ENCODE data around the gene DKKL1. TPM values are rescaled to one million over a fixed set of nuclear protein-coding genes. Genes with fewer than 3 reads are reported as not detected.
"Not testable (repeated sequence)": the region's sequence is repeated elsewhere in the genome, so short reads cannot be mapped to it uniquely, and the experiment has no call there.

The DKKL1 gene
- total RNA-seq, 1 experiment from 2014 or later: 0.13 TPM

DNA sequence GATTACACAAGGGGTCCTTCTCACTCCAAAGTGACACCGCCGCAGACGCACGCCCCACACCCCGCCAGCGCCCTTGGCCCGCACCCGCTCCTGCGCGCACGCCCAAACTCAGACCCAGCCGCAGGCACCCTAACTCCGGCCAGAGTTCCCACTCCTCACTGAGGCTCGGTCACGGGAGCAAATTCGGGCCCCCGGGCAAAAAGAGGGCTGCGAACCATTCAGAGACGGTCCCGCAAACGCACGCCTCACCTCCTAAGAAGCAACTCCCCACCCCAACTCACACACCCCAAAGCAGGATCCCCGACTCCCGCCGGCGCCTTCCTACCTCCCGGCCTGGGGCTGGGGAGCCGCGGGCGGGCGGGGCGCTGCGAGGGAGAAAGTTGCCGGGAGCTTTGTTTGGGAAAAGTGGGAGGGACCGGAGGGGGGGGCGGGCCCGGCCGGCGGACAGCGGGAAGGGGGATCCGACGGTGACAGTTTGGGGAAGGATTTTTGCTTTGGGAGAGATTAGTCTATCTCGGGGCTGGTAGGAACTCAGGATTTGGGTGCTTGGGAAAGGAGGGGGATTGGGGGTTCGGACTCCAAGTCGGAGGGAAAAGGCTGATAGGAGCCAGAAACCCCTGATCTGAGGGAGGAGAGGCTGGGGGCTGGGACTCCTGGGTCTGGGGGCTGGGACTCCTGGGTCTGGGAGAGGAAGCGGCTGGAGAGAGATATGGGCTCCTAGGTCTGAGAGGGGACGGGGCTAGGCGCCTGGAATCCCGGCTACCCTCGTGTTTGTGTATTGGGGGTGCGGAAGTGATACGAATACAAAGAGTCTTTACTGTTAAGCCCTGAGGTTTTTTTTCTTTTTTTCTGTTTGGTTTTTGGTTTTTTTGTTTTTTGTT, 1.4 kb upstream of the DKKL1 start, which contains the start of gene TEAD2:
Gene TEAD2, minus strand, starts transcription at position 369 of the 881 bp plus-strand sequence. CDS start 2,341 bp downstream, outside the sequence.
- DNase-seq (ENCODE audit: low read depth in 1 of 2, low spot score in 2 of 2): peak; percentile 63 to 76

DNA sequence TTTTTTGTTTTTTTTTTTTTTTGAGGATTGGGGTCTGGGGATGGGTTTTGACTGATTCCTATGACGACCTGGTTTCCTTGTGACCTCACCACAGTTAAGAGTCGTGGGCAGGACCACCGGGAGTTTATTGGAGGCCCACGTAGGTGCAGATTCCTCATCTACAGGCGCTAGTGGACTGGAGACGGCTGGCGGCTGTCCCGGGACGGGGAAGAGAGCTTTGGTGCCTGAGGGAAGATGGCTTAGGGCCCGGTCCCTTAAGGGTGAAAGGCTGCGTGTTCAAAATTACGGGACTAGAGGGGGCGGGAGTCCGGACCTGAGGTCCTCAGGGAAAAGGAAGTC, 779 bp upstream of the DKKL1 start:
- no peak for DNase-seq (ENCODE audit: low read depth in 1 of 2, low spot score in 2 of 2)
- H3K36me3 ChIP-seq: peaks cover 16% of the 10 kb centered on the region
- no peaks in the 10 kb centered on the region for H3K9me3 ChIP-seq (replicated peaks)
- no peaks in the 10 kb centered on the region for H3K27me3 ChIP-seq (replicated peaks)
- H3K4me3 ChIP-seq: peak overlapping the region; percentile 65
- H3K27ac ChIP-seq: peak overlapping the region; percentile 3; the same call in 1 of the 2 replicates
- peaks cover 15% of the 10 kb centered on the region for H3K4me1 ChIP-seq (replicated peaks)

More for the DNA sequence above, 1.4 kb upstream of the DKKL1 start, which contains the start of gene TEAD2:
- Histone ChIP-seq H3K4me1 (replicated peaks) (peaks cover 15% of the 10 kb centered on the region), H3K4me3 (peak within 1 kb of the TSS; percentile 65), H3K27me3 (replicated peaks) (no peaks in the 10 kb centered on the region), H3K27ac (peak within 1 kb of the TSS; percentile 63), H3K9me3 (replicated peaks) (no peaks in the 10 kb centered on the region), H3K36me3 (peaks cover 22% of the 10 kb centered on the region)

DNA sequence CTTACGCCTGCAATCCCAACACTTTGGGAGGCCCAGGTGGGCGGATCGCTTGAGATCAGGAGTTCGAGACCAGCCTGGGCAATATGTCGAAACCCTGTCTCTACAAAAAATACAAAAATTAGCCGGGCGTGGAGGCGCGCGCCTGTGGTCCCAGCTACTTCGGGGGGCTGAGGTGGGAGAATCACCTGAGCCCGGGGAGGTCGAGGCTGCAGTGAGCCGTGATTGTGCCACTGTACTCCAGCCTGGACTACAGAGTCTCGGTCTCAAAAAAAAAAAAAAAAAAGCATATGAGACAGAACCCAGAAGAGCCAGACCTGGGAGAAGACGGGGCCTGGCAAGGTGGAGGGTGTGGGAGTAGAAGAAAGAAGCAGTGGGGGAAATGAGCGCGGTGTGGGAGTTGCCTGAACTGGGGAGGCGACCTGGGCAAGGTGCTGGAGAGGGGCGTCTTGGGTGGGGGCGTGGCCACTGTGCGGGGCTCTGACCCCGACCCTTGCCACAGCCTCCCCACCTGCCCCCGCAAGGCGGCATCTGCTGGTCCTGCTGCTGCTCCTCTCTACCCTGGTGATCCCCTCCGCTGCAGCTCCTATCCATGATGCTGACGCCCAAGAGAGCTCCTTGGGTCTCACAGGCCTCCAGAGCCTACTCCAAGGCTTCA, 533 bp downstream of the DKKL1 start:
- Histone ChIP-seq H3K36me3 (peaks cover 5% of the 10 kb centered on the region), H3K27me3 (replicated peaks) (no peaks in the 10 kb centered on the region), H3K4me3 (peak overlapping the region; percentile 26), H3K27ac (no peak overlapping the region), H3K9me3 (replicated peaks) (no peaks in the 10 kb centered on the region; the same call in 1 of the 2 replicates), H3K4me1 (replicated peaks) (peaks cover 15% of the 10 kb centered on the region)
- DNase-seq (ENCODE audit: low read depth in 1 of 2, low spot score in 2 of 2): no peak

DNA sequence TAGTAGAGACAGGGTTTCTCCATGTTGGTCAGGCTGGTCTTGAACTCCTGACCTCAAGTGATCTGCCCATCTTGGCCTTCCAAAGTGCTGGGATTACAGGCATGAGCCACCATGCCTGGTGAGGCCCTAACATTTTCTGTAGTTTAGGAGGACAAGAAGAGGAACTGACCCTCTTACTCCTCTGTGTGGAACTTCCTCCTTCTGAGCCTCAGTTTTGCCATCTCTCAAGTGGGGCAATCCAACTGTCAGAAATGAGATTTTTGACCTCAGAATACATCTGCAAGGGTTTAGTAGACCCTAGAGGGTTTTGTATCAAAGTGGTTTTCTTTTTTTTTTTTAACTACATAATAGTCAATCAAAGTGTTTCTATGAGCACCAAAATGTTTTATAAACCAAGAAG, 2.4 kb downstream of the DKKL1 start:
- H3K36me3 ChIP-seq: peaks cover 2% of the 10 kb centered on the region; the same call in 1 of the 2 replicates
- H3K27me3 ChIP-seq (replicated peaks): no peaks in the 10 kb centered on the region
- H3K4me1 ChIP-seq (replicated peaks): peaks cover 14% of the 10 kb centered on the region
- H3K4me3 ChIP-seq: no peak overlapping the region
- no peak overlapping the region for H3K27ac ChIP-seq
- no peak for DNase-seq (ENCODE audit: low read depth in 1 of 2, low spot score in 2 of 2)
- H3K9me3 ChIP-seq (replicated peaks): peaks cover 12% of the 10 kb centered on the region

DNA sequence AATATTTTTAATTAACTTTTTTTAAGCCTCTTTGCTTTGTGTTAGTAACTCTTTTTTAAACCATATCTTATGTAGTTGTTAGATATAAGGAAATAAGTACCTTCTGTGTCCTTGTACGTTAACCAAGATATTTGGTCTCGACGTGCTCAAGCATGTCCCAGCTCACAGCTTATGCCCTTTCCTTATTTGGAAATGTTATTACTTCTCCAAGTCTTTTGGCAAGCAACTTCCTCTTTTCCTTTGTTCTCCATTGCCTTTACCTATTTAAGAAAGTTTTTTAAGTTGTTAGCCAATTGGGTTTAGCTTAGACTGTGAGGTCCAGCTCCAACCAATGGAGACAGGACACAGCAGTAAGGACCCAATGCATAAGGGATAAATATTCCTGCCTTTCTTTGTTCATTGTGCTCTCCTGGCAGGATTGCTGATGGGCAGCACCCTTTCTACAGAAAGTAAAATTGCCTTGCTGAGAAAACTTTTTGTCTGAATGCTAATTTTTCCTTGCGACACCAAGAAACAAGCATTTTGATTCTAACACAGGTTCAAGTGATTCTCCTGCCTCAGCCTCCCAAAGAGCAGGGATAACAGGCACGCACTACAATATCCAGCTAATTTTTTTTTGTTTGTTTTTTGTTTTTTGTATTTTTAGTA, 5.2 kb downstream of the DKKL1 start:
- no peak overlapping the region for H3K27ac ChIP-seq
- no peak for DNase-seq (ENCODE audit: low read depth in 1 of 2, low spot score in 2 of 2)
- peaks cover 2% of the 10 kb centered on the region for H3K4me1 ChIP-seq (replicated peaks)
- peaks cover 12% of the 10 kb centered on the region for H3K9me3 ChIP-seq (replicated peaks)
- no peak overlapping the region for H3K4me3 ChIP-seq
- no peaks in the 10 kb centered on the region for H3K36me3 ChIP-seq
- no peaks in the 10 kb centered on the region for H3K27me3 ChIP-seq (replicated peaks)

DNA sequence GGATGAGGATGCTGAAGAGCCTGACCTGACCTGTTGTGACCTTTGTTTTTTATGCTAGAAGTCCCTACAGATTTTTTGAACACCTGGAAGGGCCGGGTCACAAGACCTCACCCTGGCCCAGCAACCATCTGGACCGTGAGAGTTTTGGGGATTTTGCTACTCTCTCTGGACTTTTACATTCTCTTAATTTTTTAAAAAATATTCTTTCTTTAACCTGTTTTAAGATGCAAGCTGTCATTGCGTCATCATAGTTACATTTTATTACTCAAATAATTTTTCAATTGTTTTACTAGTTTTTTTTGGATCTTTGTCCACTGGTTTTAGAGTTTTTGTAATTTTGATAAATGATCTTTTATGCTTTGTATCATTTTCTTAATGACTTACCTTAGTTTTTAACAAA, 7.5 kb downstream of the DKKL1 start:
- H3K4me1 ChIP-seq (replicated peaks): no peaks in the 10 kb centered on the region
- no peak overlapping the region for H3K27ac ChIP-seq
- no peak for DNase-seq (ENCODE audit: low read depth in 1 of 2, low spot score in 2 of 2)
- no peaks in the 10 kb centered on the region for H3K36me3 ChIP-seq
- no peak overlapping the region for H3K4me3 ChIP-seq
- peaks cover 12% of the 10 kb centered on the region for H3K9me3 ChIP-seq (replicated peaks)
- H3K27me3 ChIP-seq (replicated peaks): no peaks in the 10 kb centered on the region

DNA sequence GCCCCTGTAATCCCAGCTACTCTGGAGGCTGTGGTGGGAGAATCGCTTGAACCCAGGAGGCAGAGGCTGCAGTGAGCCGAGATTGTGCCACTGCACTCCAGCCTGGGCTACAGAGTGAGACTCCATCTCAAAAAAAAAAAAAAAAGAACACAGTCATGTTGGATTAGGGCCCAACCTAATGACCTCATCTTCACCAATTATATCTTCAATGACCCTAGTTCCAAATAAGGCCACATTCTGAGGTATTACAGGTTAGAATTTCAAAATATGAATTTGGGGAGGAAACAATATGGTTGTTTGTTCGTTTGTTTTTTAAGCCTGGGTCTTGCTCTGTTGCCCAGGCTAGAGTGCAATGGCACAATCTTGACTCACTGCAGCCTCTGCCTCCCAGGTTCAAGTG, 9.5 kb downstream of the DKKL1 start:
- DNase-seq (ENCODE audit: low read depth in 1 of 2, low spot score in 2 of 2); H3K36me3 ChIP-seq; H3K4me1 ChIP-seq (replicated peaks); H3K27ac ChIP-seq; H3K4me3 ChIP-seq; H3K27me3 ChIP-seq (replicated peaks): not testable (repeated sequence)
- H3K9me3 ChIP-seq (replicated peaks): peaks cover 12% of the 10 kb centered on the region

GRCh38 chr19:49374665-49375434, 11.2 kb downstream of the DKKL1 start:
- Histone ChIP-seq H3K27ac (no peak overlapping the region), H3K4me3 (no peak overlapping the region), H3K27me3 (replicated peaks) (no peaks in the 10 kb centered on the region), H3K36me3 (no peaks in the 10 kb centered on the region), H3K4me1 (replicated peaks) (no peaks in the 10 kb centered on the region), H3K9me3 (replicated peaks) (peaks cover 8% of the 10 kb centered on the region)
- DNase-seq (ENCODE audit: low read depth in 1 of 2, low spot score in 2 of 2): no peak

GRCh38 chr19:49378512-49378911, 14.8 kb downstream of the DKKL1 start:
- no peaks in the 10 kb centered on the region; the same call in 1 of the 2 replicates for H3K9me3 ChIP-seq (replicated peaks)
- no peak overlapping the region for H3K27ac ChIP-seq
- H3K4me3 ChIP-seq: no peak overlapping the region
- DNase-seq (ENCODE audit: low read depth in 1 of 2, low spot score in 2 of 2): no peak
- H3K27me3 ChIP-seq (replicated peaks): peaks cover under 1% of the 10 kb centered on the region; the same call in 1 of the 2 replicates
- H3K4me1 ChIP-seq (replicated peaks): no peaks in the 10 kb centered on the region
- H3K36me3 ChIP-seq: no peaks in the 10 kb centered on the region

- Histone ChIP-seq H3K36me3 (no peaks in the 10 kb centered on the region), H3K4me1 (replicated peaks) (no peaks in the 10 kb centered on the region), H3K9me3 (replicated peaks) (no peaks in the 10 kb centered on the region; the same call in 1 of the 2 replicates), H3K27ac (no peak overlapping the region), H3K4me3 (no peak overlapping the region), H3K27me3 (replicated peaks) (peaks cover 6% of the 10 kb centered on the region; the same call in 1 of the 2 replicates)
- DNase-seq (ENCODE audit: low read depth in 1 of 2, low spot score in 2 of 2): no peak
Measured at GRCh38 chr19:49380391-49380790, 16.7 kb downstream of the DKKL1 start.

GRCh38 chr19:49382639-49383038, 19.0 kb downstream of the DKKL1 start:
- DNase-seq (ENCODE audit: low read depth in 1 of 2, low spot score in 2 of 2): no peak
- no peaks in the 10 kb centered on the region for H3K36me3 ChIP-seq
- H3K9me3 ChIP-seq (replicated peaks): no peaks in the 10 kb centered on the region; the same call in 1 of the 2 replicates
- peaks cover 10% of the 10 kb centered on the region; the same call in 1 of the 2 replicates for H3K27me3 ChIP-seq (replicated peaks)
- no peak overlapping the region for H3K27ac ChIP-seq
- no peaks in the 10 kb centered on the region for H3K4me1 ChIP-seq (replicated peaks)
- no peak overlapping the region for H3K4me3 ChIP-seq

- Histone ChIP-seq H3K36me3 (no peaks in the 10 kb centered on the region), H3K9me3 (replicated peaks) (no peaks in the 10 kb centered on the region; the same call in 1 of the 2 replicates), H3K4me1 (replicated peaks) (no peaks in the 10 kb centered on the region), H3K27me3 (replicated peaks) (peaks cover 14% of the 10 kb centered on the region; the same call in 1 of the 2 replicates), H3K4me3 (no peak overlapping the region), H3K27ac (no peak overlapping the region)
- no peak for DNase-seq (ENCODE audit: low read depth in 1 of 2, low spot score in 2 of 2)
Measured at GRCh38 chr19:49383599-49383998, 19.9 kb downstream of the DKKL1 start.

DNA sequence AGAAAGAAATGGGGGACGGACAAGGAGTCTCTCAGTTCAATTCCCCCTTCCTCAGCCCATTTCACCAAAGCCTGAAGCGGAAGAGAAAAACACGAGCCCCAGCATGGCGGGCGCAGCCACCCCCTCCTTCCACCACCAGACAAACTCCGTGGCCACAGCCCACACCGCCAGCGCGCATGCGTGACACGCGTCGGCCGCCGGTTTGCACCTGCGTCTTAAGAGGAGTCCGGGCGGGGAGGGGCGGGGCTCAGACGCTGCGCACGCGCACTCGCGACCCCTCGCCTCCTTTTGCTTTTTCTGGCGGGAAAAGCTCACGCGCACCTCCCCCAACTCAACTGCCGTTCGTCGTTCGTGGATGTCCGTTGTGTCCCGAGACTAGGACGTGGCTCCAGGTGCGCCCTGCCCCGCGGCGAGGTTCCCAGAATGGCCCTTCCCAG, 24.3 kb downstream of the DKKL1 start, which contains the start of gene KASH5:
Gene KASH5, plus strand, starts transcription at position 314 of the 437 bp plus-strand sequence. CDS start 2,635 bp downstream, outside the sequence.
- Histone ChIP-seq H3K4me1 (replicated peaks) (no peaks in the 10 kb centered on the region), H3K4me3 (no peak within 1 kb of the TSS), H3K27me3 (replicated peaks) (peaks cover 40% of the 10 kb centered on the region), H3K9me3 (replicated peaks) (no peaks in the 10 kb centered on the region), H3K36me3 (no peaks in the 10 kb centered on the region), H3K27ac (no peak within 1 kb of the TSS)
- no peak for DNase-seq (ENCODE audit: low read depth in 1 of 2, low spot score in 2 of 2)
